Gastroesophageal sphincter (tissue), 4 donors: Measurements from ENCODE around the gene ZNF213. TPM values are rescaled to one million over a fixed set of nuclear protein-coding genes. Genes with fewer than 3 reads are reported as not detected.

Source experiments
- ATAC-seq: fragments of 150-250 bp; one replicate; pipeline ENCODE4 v1.9.1; 2016; ENCODE audit warnings: mild to moderate bottlenecking, moderate library complexity
- H3K27ac ChIP-seq, 4 donors: fragments of 200-600 bp; sonication (generic) in 3 of 4; 1 replicate in 3 of 4; 2 replicates in 1 of 4; pipeline ENCODE4 v1.5.1; 2016 to 2019
- H3K27me3 ChIP-seq: fragments of 200-600 bp; sonication (generic); one replicate; pipeline ENCODE4 v1.5.1; 2019
- H3K36me3 ChIP-seq, 2 donors: fragments of 200-600 bp; sonication (generic); one replicate each; pipeline ENCODE4 v1.5.1; 2019; ENCODE audit warnings: control low read depth in 1 of 2
- H3K4me1 ChIP-seq, 3 donors: fragments of 200-600 bp; sonication (generic); 1 replicate in 2 of 3; 2 replicates in 1 of 3; pipeline ENCODE4 v1.5.1; 2016 to 2019; ENCODE audit warnings: control low read depth in 2 of 3
- H3K4me3 ChIP-seq, 2 donors: fragments of 200-600 bp; sonication (generic); one replicate each; pipeline ENCODE4 v1.5.1; 2019; ENCODE audit warnings: mild to moderate bottlenecking in 1 of 2, moderate library complexity in 1 of 2
- H3K9me3 ChIP-seq, 3 donors: fragments of 200-600 bp; sonication (generic); one replicate each; pipeline ENCODE4 v1.5.1; 2017 to 2019; ENCODE audit warnings: control low read depth in 2 of 3
- EP300 ChIP-seq: sonication (generic); formaldehyde crosslinking; IDR thresholded peaks from one replicate; pipeline ENCODE4 v1.6.1; 2017; ENCODE audit warnings: antibody characterized with exemption, mild to moderate bottlenecking
- POLR2A ChIP-seq, 2 donors: fragments of 450-650 bp; IDR thresholded peaks; one replicate each; pipeline ENCODE4 v1.6.1; 2017; ENCODE audit warnings: antibody characterized with exemption in 2 of 2, mild to moderate bottlenecking in 2 of 2, moderate library complexity in 1 of 2
- POLR2AphosphoS5 ChIP-seq: sonication (generic); formaldehyde crosslinking; IDR thresholded peaks from one replicate; pipeline ENCODE4 v1.6.1; 2017; ENCODE audit warnings: antibody characterized with exemption
- WGBS, 2 donors: methylation state at CpG; one replicate each; pipeline ENCODE4 v1.1.5; 2018; ENCODE audit warnings: low coverage in 1 of 2; 5-methylcytosine and 5-hydroxymethylcytosine counted together
- total RNA-seq, 4 donors: library from RNA; depleted of rRNA; stranded (reverse); fragments of >200 nt; gene quantifications; one replicate each; pipeline ENCODE4 v1.1.0, GENCODE V29; 2016
- TF ChIP-seq, protein P1 (sequence below), 4 experiments: fragments of 200-600 bp in 2 of 4; fragments of 450-650 bp in 2 of 4; sonication (generic) in 1 of 4; IDR thresholded peaks; one replicate each; pipeline ENCODE4 v1.5.1; 2017 to 2019; ENCODE audit warnings: antibody characterized with exemption in 4 of 4, mild to moderate bottlenecking in 2 of 4, moderate library complexity in 2 of 4

Gene ZNF213
- total RNA-seq, 4 donors from 2014 or later = 3.6 to 22.3 (median 12.2) TPM

DNA sequence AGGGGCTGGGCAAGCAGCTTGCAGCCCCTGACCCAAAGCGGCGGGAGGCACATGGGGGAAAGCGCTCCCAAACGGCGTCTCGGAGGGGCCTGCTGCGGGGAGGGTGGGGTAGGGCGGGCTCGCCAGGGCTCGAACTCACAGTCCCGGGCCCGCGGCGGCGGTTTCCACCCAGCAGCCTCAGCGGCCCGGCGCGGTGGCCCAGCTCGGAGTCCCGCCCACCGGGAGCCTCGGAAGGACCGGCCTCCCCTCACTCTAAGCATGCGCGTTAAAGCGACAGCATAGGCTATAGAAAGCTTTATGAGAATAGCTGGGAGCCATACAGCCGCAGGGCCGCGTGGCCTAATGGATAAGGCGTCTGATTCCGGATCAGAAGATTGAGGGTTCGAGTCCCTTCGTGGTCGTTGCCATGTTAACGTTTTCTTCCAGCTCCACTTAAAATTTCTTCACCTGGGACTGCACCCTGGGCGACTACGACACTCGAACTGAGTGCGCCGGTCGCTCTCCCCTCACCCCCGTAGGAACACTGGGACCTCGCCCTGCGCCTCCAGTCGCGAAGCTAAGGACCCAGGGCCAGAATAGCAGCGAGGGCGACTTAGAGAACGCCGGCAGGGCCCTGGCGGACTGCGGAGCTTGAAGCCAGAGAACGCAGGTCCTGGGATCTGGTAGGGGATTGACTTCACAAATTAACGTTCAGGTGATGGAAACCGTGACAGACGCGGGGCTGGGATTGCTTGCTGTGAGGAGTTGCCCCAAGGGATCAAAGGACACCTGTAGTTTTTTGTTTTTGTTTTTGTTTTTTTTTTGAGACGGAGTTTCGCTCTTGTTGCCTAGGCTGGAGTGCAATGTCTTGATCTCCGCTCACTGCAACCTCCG is 15.8 kb downstream of the ZNF213 start:
- peaks cover 0 to 8% (median 0%) of the 10 kb centered on the region in 3 donors for H3K9me3 ChIP-seq
- ATAC-seq = peak; percentile 94
- H3K4me1 ChIP-seq = peaks cover 0 to 36% (median 3%) of the 10 kb centered on the region in 3 donors
- H3K27ac ChIP-seq = peak overlapping the region; percentile 44 to 91 (median 82)
- peak overlapping the region; percentile 42 to 66 for H3K4me3 ChIP-seq
- H3K27me3 ChIP-seq = no peaks in the 10 kb centered on the region
- H3K36me3 ChIP-seq = no peaks in the 10 kb centered on the region
- 3 to 4% methylated on average over 9 to 10 of the region's 62 CpGs for WGBS, 2 donors
- TF ChIP-seq, protein P1, sequence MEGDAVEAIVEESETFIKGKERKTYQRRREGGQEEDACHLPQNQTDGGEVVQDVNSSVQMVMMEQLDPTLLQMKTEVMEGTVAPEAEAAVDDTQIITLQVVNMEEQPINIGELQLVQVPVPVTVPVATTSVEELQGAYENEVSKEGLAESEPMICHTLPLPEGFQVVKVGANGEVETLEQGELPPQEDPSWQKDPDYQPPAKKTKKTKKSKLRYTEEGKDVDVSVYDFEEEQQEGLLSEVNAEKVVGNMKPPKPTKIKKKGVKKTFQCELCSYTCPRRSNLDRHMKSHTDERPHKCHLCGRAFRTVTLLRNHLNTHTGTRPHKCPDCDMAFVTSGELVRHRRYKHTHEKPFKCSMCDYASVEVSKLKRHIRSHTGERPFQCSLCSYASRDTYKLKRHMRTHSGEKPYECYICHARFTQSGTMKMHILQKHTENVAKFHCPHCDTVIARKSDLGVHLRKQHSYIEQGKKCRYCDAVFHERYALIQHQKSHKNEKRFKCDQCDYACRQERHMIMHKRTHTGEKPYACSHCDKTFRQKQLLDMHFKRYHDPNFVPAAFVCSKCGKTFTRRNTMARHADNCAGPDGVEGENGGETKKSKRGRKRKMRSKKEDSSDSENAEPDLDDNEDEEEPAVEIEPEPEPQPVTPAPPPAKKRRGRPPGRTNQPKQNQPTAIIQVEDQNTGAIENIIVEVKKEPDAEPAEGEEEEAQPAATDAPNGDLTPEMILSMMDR (IDR thresholded peaks at IDR 0.05) = peak in 1 of 4 experiments; percentile 3
- TF ChIP-seq EP300 (no peak), POLR2A (IDR thresholded peaks at IDR 0.05) (peak in 1 of 2 donors; percentile 19), POLR2AphosphoS5 (no peak)

DNA sequence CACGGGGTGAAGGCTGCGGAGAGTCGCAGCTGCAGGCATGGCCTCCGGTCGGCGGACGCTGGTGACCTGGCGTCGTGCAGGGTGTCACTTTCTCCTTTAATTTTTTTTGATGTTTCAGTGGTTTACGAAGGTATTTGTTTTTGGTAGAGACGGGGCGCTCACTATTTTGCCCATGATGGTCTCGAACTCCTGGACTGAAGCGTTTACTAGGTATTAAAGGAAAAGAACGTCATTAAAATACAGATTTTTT is 17.1 kb downstream of the ZNF213 start:
- H3K27me3 ChIP-seq = no peaks in the 10 kb centered on the region
- no peak for ATAC-seq
- peak overlapping the region in 1 of 2 donors; percentile 66 for H3K4me3 ChIP-seq
- H3K4me1 ChIP-seq = peaks cover 0 to 38% (median 3%) of the 10 kb centered on the region in 3 donors
- H3K27ac ChIP-seq = peak overlapping the region in 3 of 4 donors; percentile 64 to 78 (median 77)
- H3K36me3 ChIP-seq = no peaks in the 10 kb centered on the region
- peaks cover 0 to 9% (median 0%) of the 10 kb centered on the region in 3 donors for H3K9me3 ChIP-seq
- 2 to 9% methylated on average over 15 of the region's 15 CpGs for WGBS, 2 donors
- TF ChIP-seq, protein P1 (IDR thresholded peaks at IDR 0.05) = no peak
- TF ChIP-seq EP300 (no peak), POLR2A (IDR thresholded peaks at IDR 0.05) (no peak), POLR2AphosphoS5 (no peak)

DNA sequence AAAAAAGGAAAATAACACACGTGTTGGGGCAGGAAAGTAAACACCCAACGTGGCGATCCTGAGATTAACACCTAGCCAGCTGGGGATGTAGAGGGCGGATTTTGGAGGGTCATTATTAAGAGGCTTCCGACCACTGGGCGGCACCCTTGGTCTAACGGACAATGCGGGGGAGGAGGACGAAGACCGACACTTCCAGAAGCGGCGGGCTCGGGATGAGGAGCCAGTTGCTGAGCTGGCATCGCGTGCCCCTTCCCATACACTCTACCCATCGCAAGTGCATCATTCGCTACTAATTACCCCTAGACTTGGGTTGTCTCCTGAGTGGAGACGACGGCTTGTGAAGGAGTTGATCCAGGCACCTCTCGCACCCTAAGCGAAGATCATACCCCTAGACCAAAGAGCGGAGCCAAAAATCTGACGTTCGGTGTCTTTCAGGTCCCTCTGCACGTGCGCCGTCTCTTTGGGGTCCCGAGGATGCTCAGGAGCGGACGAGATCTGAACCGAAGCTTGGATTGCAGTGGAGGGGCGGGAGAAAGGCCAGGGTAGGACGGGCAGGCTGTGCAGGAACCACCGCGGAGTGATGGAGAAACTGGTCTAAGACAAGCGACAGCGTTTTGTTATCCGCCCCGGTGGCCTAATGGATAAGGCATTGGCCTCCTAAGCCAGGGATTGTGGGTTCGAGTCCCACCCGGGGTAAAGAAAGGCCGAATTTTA is 17.6 kb downstream of the ZNF213 start:
- peak overlapping the region in 3 of 4 donors; percentile 64 to 78 (median 77) for H3K27ac ChIP-seq
- H3K4me3 ChIP-seq = peak overlapping the region; percentile 7 to 66
- H3K4me1 ChIP-seq = peaks cover 0 to 43% (median 3%) of the 10 kb centered on the region in 3 donors
- peak; percentile 62 for ATAC-seq
- peaks cover 0 to 9% (median 0%) of the 10 kb centered on the region in 3 donors for H3K9me3 ChIP-seq
- no peaks in the 10 kb centered on the region for H3K27me3 ChIP-seq
- no peak for TF ChIP-seq EP300
- TF ChIP-seq, protein P1 (IDR thresholded peaks at IDR 0.05) = peak in 2 of 4 experiments; percentile 33 to 61
- 0 to 2% methylated on average over 5 to 24 of the region's 42 CpGs for WGBS, 2 donors
- no peaks in the 10 kb centered on the region for H3K36me3 ChIP-seq

DNA sequence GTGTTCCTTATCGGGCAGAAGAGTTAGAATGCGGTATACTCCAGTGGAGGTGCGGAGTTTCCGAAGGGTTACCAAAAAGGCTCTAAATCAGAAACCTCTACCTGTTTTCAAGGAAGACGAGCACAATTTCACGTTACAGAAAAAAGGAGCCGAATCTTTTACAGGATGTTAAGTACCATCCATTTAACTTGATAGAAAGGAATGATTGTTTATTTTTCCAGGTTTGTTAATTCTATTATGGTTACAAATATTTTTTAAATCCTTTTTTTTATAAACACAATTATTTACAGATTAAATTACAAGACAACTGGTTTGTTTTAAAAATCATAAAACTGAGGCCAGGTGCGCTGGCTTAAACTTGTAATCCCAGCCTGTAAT is 18.2 kb downstream of the ZNF213 start:
- no peak for ATAC-seq
- Histone ChIP-seq H3K36me3 (no peaks in the 10 kb centered on the region), H3K27ac (peak overlapping the region in 3 of 4 donors; percentile 64 to 78 (median 77)), H3K4me3 (peak overlapping the region in 1 of 2 donors; percentile 66), H3K27me3 (no peaks in the 10 kb centered on the region), H3K4me1 (peaks cover 0 to 48% (median 3%) of the 10 kb centered on the region in 3 donors), H3K9me3 (peaks cover 0 to 9% (median 0%) of the 10 kb centered on the region in 3 donors)
- TF ChIP-seq POLR2A (IDR thresholded peaks at IDR 0.05) (no peak), EP300 (no peak), POLR2AphosphoS5 (no peak)
- TF ChIP-seq, protein P1 (IDR thresholded peaks at IDR 0.05) = no peak
- 9 to 11% methylated on average over 8 of the region's 8 CpGs for WGBS, 2 donors
